IMR-90 (cell line): Measurements from ENCODE around the gene NRXN2. TPM values are rescaled to one million over a fixed set of nuclear protein-coding genes. Genes with fewer than 3 reads are reported as not detected.

Source experiments
- ATAC-seq: fragments of 200-7000 bp; cut with Tn5 transposase; 2 replicates; pipeline ENCODE4 v1.9.1; 2020; ENCODE audit warnings: low read depth, mild to moderate bottlenecking, moderate library complexity
- BruUV-seq: library from RNA; stranded (reverse); fragments of 400-500 nt; replicated peaks from 2 replicates; lab custom pipeline; 2021; lab: Mats Ljungman, UMichigan
- CTCF ChIA-PET: fragments of 300-600 bp; formaldehyde crosslinking; extraction: SDS; loops from one replicate; lab custom pipeline; 2021; ENCODE audit warnings: antibody characterized with exemption; lab: Yijun Ruan, JAX
- POLR2A ChIA-PET: fragments of 300-600 bp; sonication (Branson Sonifier 250); formaldehyde crosslinking; loops from one replicate; lab custom pipeline; 2022; ENCODE audit warnings: antibody characterized with exemption; ENCODE audit not compliant: unreplicated experiment; lab: Charles Lee
- DNase-seq: peaks from one replicate; pipeline ENCODE4 v3.0.0; 2013
- H2AFZ ChIP-seq: replicated peaks from 2 replicates; pipeline ENCODE3; 2013; ENCODE audit warnings: low read length, mild to moderate bottlenecking; ENCODE audit not compliant: poor library complexity
- H2AK5ac ChIP-seq: 2 replicates; pipeline ENCODE4 v1.6.1; 2013; ENCODE audit warnings: low read depth, low read length, inconsistent platforms
- H2AK9ac ChIP-seq: replicated peaks from 2 replicates; pipeline ENCODE3; 2013; ENCODE audit warnings: mild to moderate bottlenecking, low read depth, low read length, moderate library complexity; ENCODE audit not compliant: poor library complexity
- H2BK120ac ChIP-seq: 2 replicates; pipeline ENCODE4 v1.6.1; 2013; ENCODE audit warnings: low read depth, low read length, inconsistent platforms
- H2BK15ac ChIP-seq: 3 replicates; pipeline ENCODE4 v1.6.1; 2013; ENCODE audit warnings: low read depth, low read length, inconsistent platforms
- H2BK20ac ChIP-seq: 2 replicates; pipeline ENCODE4 v1.6.1; 2013; ENCODE audit warnings: low read depth, mild to moderate bottlenecking, inconsistent platforms, low read length, moderate library complexity
- H2BK5ac ChIP-seq: 2 replicates; pipeline ENCODE4 v1.6.1; 2013; ENCODE audit warnings: mild to moderate bottlenecking, low read depth, low read length, inconsistent platforms; ENCODE audit not compliant: poor library complexity, severe bottlenecking
- H3K14ac ChIP-seq: replicated peaks from 2 replicates; pipeline ENCODE4 v1.6.1; 2013; ENCODE audit warnings: low read depth, low read length, inconsistent platforms
- H3K18ac ChIP-seq: 2 replicates; pipeline ENCODE4 v1.6.1; 2013; ENCODE audit warnings: low read depth, low read length, control low read depth
- H3K23ac ChIP-seq: 2 replicates; pipeline ENCODE4 v1.6.1; 2013; ENCODE audit warnings: low read depth, low read length, inconsistent platforms
- H3K27ac ChIP-seq: 2 replicates; pipeline ENCODE4 v1.5.1; 2013; ENCODE audit warnings: mild to moderate bottlenecking, control low read depth, low read length; ENCODE audit not compliant: insufficient read depth
- H3K27me3 ChIP-seq: 2 replicates; pipeline ENCODE4 v1.6.1; 2013; ENCODE audit warnings: low read length; ENCODE audit not compliant: control insufficient read depth, insufficient read depth
- H3K36me3 ChIP-seq: 2 replicates; pipeline ENCODE4 v1.6.1; 2013; ENCODE audit warnings: low read length, mixed read lengths; ENCODE audit not compliant: control insufficient read depth, insufficient read depth
- H3K4ac ChIP-seq: 2 replicates; pipeline ENCODE4 v1.6.1; 2013; ENCODE audit warnings: low read depth, low read length, inconsistent platforms
- H3K4me1 ChIP-seq: 2 replicates; pipeline ENCODE4 v1.6.1; 2013; ENCODE audit warnings: low read length, mixed read lengths; ENCODE audit not compliant: control insufficient read depth, insufficient read depth
- H3K4me2 ChIP-seq: 2 replicates; pipeline ENCODE4 v1.6.1; 2013; ENCODE audit warnings: low read depth, mild to moderate bottlenecking, control low read depth, low read length, moderate library complexity
- H3K4me3 ChIP-seq: 2 replicates; pipeline ENCODE4 v1.5.1; 2013; ENCODE audit warnings: low read depth, mild to moderate bottlenecking, control low read depth, low read length, moderate library complexity; ENCODE audit not compliant: insufficient read depth
- H3K56ac ChIP-seq: 2 replicates; pipeline ENCODE4 v1.6.1; 2013; ENCODE audit warnings: low read length, inconsistent platforms; ENCODE audit not compliant: insufficient read depth; ENCODE audit errors: extremely low read depth
- H3K79me1 ChIP-seq, 2 experiments: 2 replicates each; pipeline ENCODE4 v1.6.1; 2013; ENCODE audit warnings: low read length in 2 of 2, inconsistent platforms in 1 of 2, low read depth in 1 of 2
- H3K9ac ChIP-seq: 2 replicates; pipeline ENCODE4 v1.6.1; 2013; ENCODE audit warnings: low read depth, low read length, control low read depth
- H3K9me1 ChIP-seq: 2 replicates; pipeline ENCODE4 v1.6.1; 2013; ENCODE audit warnings: low read length, inconsistent platforms; ENCODE audit not compliant: insufficient read depth
- H3K9me3 ChIP-seq: 2 replicates; pipeline ENCODE4 v1.6.1; 2013; ENCODE audit warnings: low read length; ENCODE audit not compliant: control insufficient read depth, insufficient read depth
- H4K20me1 ChIP-seq: 2 replicates; pipeline ENCODE4 v1.6.1; 2013; ENCODE audit warnings: low read length, inconsistent platforms; ENCODE audit not compliant: insufficient read depth
- H4K5ac ChIP-seq: 2 replicates; pipeline ENCODE4 v1.6.1; 2013; ENCODE audit warnings: mild to moderate bottlenecking, low read depth, low read length, control low read depth
- H4K8ac ChIP-seq, 2 experiments: 2 replicates each; pipeline ENCODE4 v1.6.1; 2013; ENCODE audit warnings: low read depth in 2 of 2, low read length in 2 of 2, control low read depth in 1 of 2, inconsistent platforms in 1 of 2
- H4K91ac ChIP-seq: 2 replicates; pipeline ENCODE4 v1.6.1; 2013; ENCODE audit warnings: low read depth, low read length, inconsistent platforms; ENCODE audit not compliant: insufficient read depth
- MAZ ChIP-seq: IDR thresholded peaks from 2 replicates; pipeline ENCODE4 v1.6.1; 2012; ENCODE audit warnings: low read depth, mild to moderate bottlenecking, low read length, improper control_type of control experiment, moderate library complexity, borderline replicate concordance
- WGBS, 2 experiments: methylation state at CpG; one replicate each; pipeline versions ENCODE4 v1.1.5 to v1.1.7; 2013; ENCODE audit warnings: missing lambda C conversion rate in 2 of 2; ENCODE audit not compliant: insufficient read length in 1 of 2; ENCODE audit errors: extremely low coverage in 2 of 2; 5-methylcytosine and 5-hydroxymethylcytosine counted together
- dilution Hi-C: fragments of 300-500 bp; cut with HindIII; formaldehyde crosslinking; loops from one replicate; pipeline ENCODE4 v1.14.3; 2018; ENCODE audit warnings: low sequenced_read_pairs; ENCODE audit not compliant: unreplicated experiment
- in situ Hi-C: fragments of 300-500 bp; cut with MboI; formaldehyde crosslinking; loops from 3 replicates; pipeline ENCODE4 v1.14.3; 2019; ENCODE audit warnings: low sequenced_read_pairs, inconsistent platforms, mixed read lengths
- intact Hi-C: fragments of 100-400 bp; cut with micrococcal nuclease; formaldehyde crosslinking; loops from 2 replicates; pipeline ENCODE4 v1.10.0; 2022
- polyA plus RNA-seq, 3 experiments: library from polyadenylated mRNA; depleted of rRNA; stranded (reverse); fragments of >200 nt; gene quantifications; 2 replicates each; pipeline ENCODE4 v1.2.3, GENCODE V29; 2012; ENCODE audit warnings: low replicate concordance in 1 of 3
- total RNA-seq: library from RNA; depleted of rRNA; stranded (reverse); fragments of >200 nt; gene quantifications from 2 replicates; pipeline ENCODE4 v1.2.3, GENCODE V29; 2012

The NRXN2 gene
- total and polyA plus RNA-seq, 2 of the 4 experiments (the other 2 are of a cell fraction) = 0.18 to 0.22 TPM

GRCh38 chr11:64633555-64634159 lies 89.3 kb downstream of the NRXN2 start:
- Histone ChIP-seq H3K4ac (no peak overlapping the region), H4K91ac (no peak overlapping the region), H3K27me3 (peaks cover 68% of the 10 kb centered on the region), H3K9ac (no peak overlapping the region), H3K36me3 (no peaks in the 10 kb centered on the region), H3K9me1 (no peaks in the 10 kb centered on the region), H4K8ac (no peak overlapping the region), H2BK120ac (no peak overlapping the region), H3K56ac (no peak overlapping the region), H3K4me2 (no peak overlapping the region), H3K14ac (no peak overlapping the region), H2BK5ac (no peak overlapping the region), H3K79me1 (no peaks in the 10 kb centered on the region), H2BK20ac (no peak overlapping the region), H3K23ac (no peak overlapping the region), H2BK15ac (no peak overlapping the region), H3K18ac (no peak overlapping the region), H4K20me1 (no peaks in the 10 kb centered on the region), H4K5ac (no peak overlapping the region), H3K9me3 (no peaks in the 10 kb centered on the region; the same call in 1 of the 2 replicates), H2AK5ac (no peak overlapping the region), H2AFZ (no peak overlapping the region), H3K27ac (no peak overlapping the region), H3K4me3 (no peak overlapping the region), H3K4me1 (no peaks in the 10 kb centered on the region), H2AK9ac (no peak overlapping the region)
- no TSS peak for BruUV-seq
- dilution Hi-C loops (no loop called here), intact Hi-C loops (no loop called here), in situ Hi-C loops (no loop called here)
- WGBS, 2 experiments = 26% methylated on average over 3 of the region's 7 CpGs; no CpG with 5 or more reads in 1 of the 2 experiments
- DNase-seq (no peak), ATAC-seq (no peak)
- ChIA-PET CTCF (no interaction called here), POLR2A (no interaction called here)
- no peak for TF ChIP-seq MAZ
